Smooth muscle cell (in vitro differentiated cells): Measurements from ENCODE around the gene SOCS1. TPM values are rescaled to one million over a fixed set of nuclear protein-coding genes. Genes with fewer than 3 reads are reported as not detected.

Experiments used
- DNase-seq: peaks from one replicate; lab custom pipeline; 2025; ENCODE audit not compliant: unreplicated experiment; lab: John Stamatoyannopoulos, UW
- H2AFZ ChIP-seq: fragments of 200-600 bp; sonication (generic); 2 replicates; pipeline ENCODE4 v1.6.0; 2016; ENCODE audit warnings: antibody characterized with exemption, low read depth, mild to moderate bottlenecking
- H3F3A ChIP-seq: fragments of 200-600 bp; sonication (generic); 2 replicates; pipeline ENCODE4 v1.6.0; 2017; ENCODE audit warnings: antibody characterized with exemption, low read depth
- H3K27ac ChIP-seq: fragments of 200-600 bp; sonication (generic); 2 replicates; pipeline ENCODE4 v1.5.1; 2016; ENCODE audit warnings: low read depth, mild to moderate bottlenecking
- H3K27me3 ChIP-seq: fragments of 200-600 bp; sonication (generic); 2 replicates; pipeline ENCODE4 v1.6.1; 2016; ENCODE audit warnings: low read depth, mild to moderate bottlenecking
- H3K36me3 ChIP-seq: fragments of 200-600 bp; sonication (generic); 2 replicates; pipeline ENCODE4 v1.5.1; 2016; ENCODE audit warnings: low read depth
- H3K4me1 ChIP-seq: fragments of 200-600 bp; sonication (generic); 2 replicates; pipeline ENCODE4 v1.5.1; 2016; ENCODE audit warnings: low read depth
- H3K4me2 ChIP-seq: fragments of 200-600 bp; sonication (generic); 2 replicates; pipeline ENCODE4 v1.6.0; 2016; ENCODE audit warnings: mild to moderate bottlenecking
- H3K4me3 ChIP-seq: fragments of 200-600 bp; sonication (generic); 2 replicates; pipeline ENCODE4 v1.5.1; 2016; ENCODE audit warnings: mild to moderate bottlenecking
- H3K79me2 ChIP-seq: fragments of 200-600 bp; sonication (generic); 2 replicates; pipeline ENCODE4 v1.6.0; 2016; ENCODE audit warnings: low read depth, mild to moderate bottlenecking
- H3K9ac ChIP-seq: fragments of 200-600 bp; sonication (generic); 2 replicates; pipeline ENCODE4 v1.6.0; 2016; ENCODE audit warnings: low read depth
- H3K9me3 ChIP-seq: fragments of 200-600 bp; sonication (generic); replicated peaks from 2 replicates; pipeline ENCODE4 v1.5.1; 2016; ENCODE audit warnings: low read depth
- H4K20me1 ChIP-seq: fragments of 200-600 bp; sonication (generic); 2 replicates; pipeline ENCODE4 v1.6.0; 2016; ENCODE audit warnings: low read depth
- WGBS: methylation state at CpG from one replicate; pipeline ENCODE4 v1.1.7; 2016; ENCODE audit warnings: low lambda C conversion rate; 5-methylcytosine and 5-hydroxymethylcytosine counted together
- polyA plus RNA-seq: library from polyadenylated mRNA; unstranded; fragments of >200 nt; fragmentation: Nextera tagmentation; extraction: Ambion mirVana; gene quantifications from 2 replicates; pipeline ENCODE4 v1.2.1, GENCODE V29; 2016
- total RNA-seq: library from RNA; depleted of rRNA; stranded (reverse); fragments of >200 nt; gene quantifications from 2 replicates; pipeline ENCODE4 v1.2.3, GENCODE V29; 2014
- TF ChIP-seq, protein P1 (sequence below): fragments of 200-600 bp; sonication (generic); IDR thresholded peaks from 2 replicates; pipeline ENCODE4 v1.5.1; 2017; ENCODE audit warnings: borderline replicate concordance, mild to moderate bottlenecking, antibody characterized with exemption; ENCODE audit not compliant: insufficient read depth, poor library complexity, severe bottlenecking

The SOCS1 gene
- total and polyA plus RNA-seq, 2 experiments from 2014 or later: 6.1 to 18.7 TPM

DNA sequence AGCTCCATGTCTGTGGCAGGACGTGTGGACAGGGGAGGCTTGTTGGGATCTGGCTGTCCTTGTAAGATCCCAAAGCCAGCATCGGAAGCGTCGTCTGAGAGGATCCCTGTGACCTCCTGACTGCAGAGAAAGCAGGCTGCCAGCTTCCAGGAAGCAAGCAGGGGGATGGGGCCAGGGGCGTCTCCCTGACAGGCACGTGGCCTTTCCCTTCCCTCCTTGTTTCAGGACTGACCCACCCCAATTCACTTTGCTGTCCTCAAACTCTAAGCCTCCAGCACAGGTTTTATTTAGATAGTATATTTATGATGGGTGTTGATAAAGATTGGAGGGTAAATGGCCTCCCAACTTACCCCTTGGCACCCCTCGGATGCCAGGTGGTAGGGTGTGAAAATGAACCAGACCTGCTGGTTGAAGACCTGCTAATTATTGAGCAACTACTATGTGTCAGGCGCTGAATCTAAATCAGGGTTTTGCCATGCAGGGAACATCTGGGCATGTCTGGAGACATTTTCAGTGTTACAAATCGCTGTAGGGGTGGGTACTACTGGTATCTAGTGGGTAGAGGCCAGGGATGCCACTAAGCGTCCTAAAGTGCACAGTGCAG lies 24.5 kb downstream of the SOCS1 start:
- Histone ChIP-seq H3K9me3 (no peaks in the 10 kb centered on the region), H4K20me1 (no peaks in the 10 kb centered on the region), H3K4me1 (no peaks in the 10 kb centered on the region), H3F3A (no peaks in the 10 kb centered on the region), H3K27ac (no peak overlapping the region), H3K4me2 (no peak overlapping the region), H3K4me3 (no peak overlapping the region), H3K79me2 (no peaks in the 10 kb centered on the region), H3K27me3 (no peaks in the 10 kb centered on the region), H3K9ac (no peak overlapping the region), H2AFZ (no peak overlapping the region), H3K36me3 (no peaks in the 10 kb centered on the region)
- WGBS: 76% methylated on average over 10 of the region's 10 CpGs
- TF ChIP-seq, protein P1, sequence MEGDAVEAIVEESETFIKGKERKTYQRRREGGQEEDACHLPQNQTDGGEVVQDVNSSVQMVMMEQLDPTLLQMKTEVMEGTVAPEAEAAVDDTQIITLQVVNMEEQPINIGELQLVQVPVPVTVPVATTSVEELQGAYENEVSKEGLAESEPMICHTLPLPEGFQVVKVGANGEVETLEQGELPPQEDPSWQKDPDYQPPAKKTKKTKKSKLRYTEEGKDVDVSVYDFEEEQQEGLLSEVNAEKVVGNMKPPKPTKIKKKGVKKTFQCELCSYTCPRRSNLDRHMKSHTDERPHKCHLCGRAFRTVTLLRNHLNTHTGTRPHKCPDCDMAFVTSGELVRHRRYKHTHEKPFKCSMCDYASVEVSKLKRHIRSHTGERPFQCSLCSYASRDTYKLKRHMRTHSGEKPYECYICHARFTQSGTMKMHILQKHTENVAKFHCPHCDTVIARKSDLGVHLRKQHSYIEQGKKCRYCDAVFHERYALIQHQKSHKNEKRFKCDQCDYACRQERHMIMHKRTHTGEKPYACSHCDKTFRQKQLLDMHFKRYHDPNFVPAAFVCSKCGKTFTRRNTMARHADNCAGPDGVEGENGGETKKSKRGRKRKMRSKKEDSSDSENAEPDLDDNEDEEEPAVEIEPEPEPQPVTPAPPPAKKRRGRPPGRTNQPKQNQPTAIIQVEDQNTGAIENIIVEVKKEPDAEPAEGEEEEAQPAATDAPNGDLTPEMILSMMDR: no peak
- DNase-seq: no peak

DNA sequence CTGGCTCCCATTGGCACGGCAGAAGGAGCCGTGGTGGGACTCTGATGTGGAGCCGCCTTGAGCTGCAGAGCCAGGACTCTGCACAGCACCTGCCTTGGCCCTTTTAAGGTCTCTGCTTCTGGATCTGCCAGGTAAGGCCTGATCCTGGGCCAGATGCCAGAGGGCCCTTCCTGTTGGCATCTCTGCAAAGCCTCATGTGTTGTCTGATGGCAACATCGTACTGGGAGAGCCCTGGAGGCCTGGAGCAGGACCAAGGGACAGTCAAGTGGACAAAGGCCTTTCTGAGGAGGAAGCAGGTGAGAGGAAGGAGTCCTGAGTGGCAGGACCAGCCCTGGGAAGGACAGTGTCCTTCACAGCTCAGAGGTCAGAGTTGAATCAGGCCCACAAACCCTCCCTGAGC lies 26.1 kb downstream of the SOCS1 start:
- DNase-seq: no peak
- WGBS: 90% methylated on average over 4 of the region's 4 CpGs
- H3K79me2 ChIP-seq: no peaks in the 10 kb centered on the region
- no peaks in the 10 kb centered on the region for H3F3A ChIP-seq
- no peak overlapping the region for H3K9ac ChIP-seq
- H3K4me1 ChIP-seq: no peaks in the 10 kb centered on the region
- no peaks in the 10 kb centered on the region for H3K9me3 ChIP-seq
- no peak overlapping the region for H3K4me2 ChIP-seq
- H4K20me1 ChIP-seq: no peaks in the 10 kb centered on the region
- TF ChIP-seq, protein P1: no peak
- H2AFZ ChIP-seq: no peak overlapping the region
- H3K4me3 ChIP-seq: no peak overlapping the region
- H3K36me3 ChIP-seq: no peaks in the 10 kb centered on the region
- no peak overlapping the region for H3K27ac ChIP-seq
- no peaks in the 10 kb centered on the region for H3K27me3 ChIP-seq

DNA sequence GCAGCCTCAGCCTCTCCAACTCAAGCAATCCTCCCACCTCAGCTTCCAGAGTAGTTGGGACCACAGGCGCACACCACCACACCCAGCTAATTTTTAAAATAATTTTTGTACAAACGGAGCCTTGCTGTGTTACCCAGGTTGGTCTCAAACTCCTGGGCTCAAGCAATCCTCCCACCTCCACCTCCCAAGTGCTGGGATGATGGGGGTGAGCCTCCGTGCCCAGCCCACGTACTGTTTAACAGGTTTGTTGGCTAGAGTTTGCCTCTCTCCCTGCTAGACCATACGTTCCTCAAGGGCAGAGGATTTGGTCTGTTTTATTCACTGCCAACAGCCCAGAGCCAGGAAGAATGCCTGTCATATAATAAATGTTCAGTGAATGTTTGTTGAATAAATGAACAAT lies 26.6 kb downstream of the SOCS1 start:
- Histone ChIP-seq H3K36me3 (no peaks in the 10 kb centered on the region), H3K4me2 (no peak overlapping the region), H2AFZ (no peak overlapping the region), H3K9me3 (no peaks in the 10 kb centered on the region), H3K4me1 (no peaks in the 10 kb centered on the region), H4K20me1 (no peaks in the 10 kb centered on the region), H3K27me3 (no peaks in the 10 kb centered on the region), H3K27ac (no peak overlapping the region), H3F3A (no peaks in the 10 kb centered on the region), H3K79me2 (no peaks in the 10 kb centered on the region), H3K4me3 (no peak overlapping the region), H3K9ac (no peak overlapping the region)
- no peak for DNase-seq
- 90% methylated on average over 5 of the region's 5 CpGs for WGBS
- TF ChIP-seq, protein P1: no peak

DNA sequence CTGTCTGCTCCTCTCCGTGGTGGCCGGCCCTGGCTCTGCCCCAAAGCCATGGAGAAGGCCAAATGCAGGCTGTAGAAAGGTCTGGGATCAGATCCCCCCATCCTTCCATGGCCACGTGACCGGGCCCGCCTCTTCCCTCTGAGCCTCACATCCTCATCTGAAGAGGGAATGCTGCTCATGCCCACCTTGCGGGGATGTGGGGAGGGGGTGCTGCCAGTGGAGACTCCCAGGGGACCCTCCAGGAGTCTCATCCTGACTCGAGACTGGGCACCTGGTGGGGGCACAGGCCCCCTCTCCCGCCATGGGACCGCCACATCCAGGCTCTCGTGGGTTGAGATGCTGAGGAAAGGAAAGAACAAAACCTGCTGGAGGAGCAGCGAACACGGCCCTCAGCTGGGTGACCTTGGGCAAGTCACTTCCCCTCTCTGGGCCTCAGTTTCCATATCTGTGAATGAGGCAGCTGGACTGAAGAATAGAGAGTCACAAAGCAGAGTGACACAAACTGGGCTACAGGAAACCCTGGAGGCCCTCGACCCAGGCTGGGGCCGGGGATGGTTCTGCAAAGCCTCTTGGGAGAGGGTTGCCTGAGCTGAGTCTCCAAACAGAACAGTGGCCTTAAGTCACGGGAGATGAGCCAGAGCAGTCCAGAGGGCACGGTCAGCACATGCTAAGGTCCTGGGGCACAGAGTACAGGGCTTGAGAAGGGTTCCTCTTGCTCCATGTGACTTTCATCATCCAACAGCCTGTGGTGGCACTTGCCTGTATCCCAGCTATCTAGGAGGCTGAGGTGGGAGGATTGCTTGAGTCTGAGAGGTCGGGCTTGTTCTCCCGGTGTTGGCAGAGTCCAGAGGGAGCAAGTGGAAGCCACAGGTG lies 30.1 kb downstream of the SOCS1 start:
- Histone ChIP-seq H3K4me1 (no peaks in the 10 kb centered on the region), H3K27me3 (no peaks in the 10 kb centered on the region), H3K27ac (no peak overlapping the region), H3K9ac (no peak overlapping the region), H2AFZ (no peak overlapping the region), H3F3A (no peaks in the 10 kb centered on the region), H3K4me2 (no peak overlapping the region), H3K9me3 (no peaks in the 10 kb centered on the region), H4K20me1 (no peaks in the 10 kb centered on the region), H3K4me3 (no peak overlapping the region), H3K36me3 (no peaks in the 10 kb centered on the region), H3K79me2 (no peaks in the 10 kb centered on the region)
- TF ChIP-seq, protein P1: no peak
- 88% methylated on average over 18 of the region's 18 CpGs for WGBS
- DNase-seq: no peak
